ENCODE results near the gene MIEF2.
A peak's percentile ranks its signal among the peaks of the same experiment; 100 is the strongest.

DNA sequence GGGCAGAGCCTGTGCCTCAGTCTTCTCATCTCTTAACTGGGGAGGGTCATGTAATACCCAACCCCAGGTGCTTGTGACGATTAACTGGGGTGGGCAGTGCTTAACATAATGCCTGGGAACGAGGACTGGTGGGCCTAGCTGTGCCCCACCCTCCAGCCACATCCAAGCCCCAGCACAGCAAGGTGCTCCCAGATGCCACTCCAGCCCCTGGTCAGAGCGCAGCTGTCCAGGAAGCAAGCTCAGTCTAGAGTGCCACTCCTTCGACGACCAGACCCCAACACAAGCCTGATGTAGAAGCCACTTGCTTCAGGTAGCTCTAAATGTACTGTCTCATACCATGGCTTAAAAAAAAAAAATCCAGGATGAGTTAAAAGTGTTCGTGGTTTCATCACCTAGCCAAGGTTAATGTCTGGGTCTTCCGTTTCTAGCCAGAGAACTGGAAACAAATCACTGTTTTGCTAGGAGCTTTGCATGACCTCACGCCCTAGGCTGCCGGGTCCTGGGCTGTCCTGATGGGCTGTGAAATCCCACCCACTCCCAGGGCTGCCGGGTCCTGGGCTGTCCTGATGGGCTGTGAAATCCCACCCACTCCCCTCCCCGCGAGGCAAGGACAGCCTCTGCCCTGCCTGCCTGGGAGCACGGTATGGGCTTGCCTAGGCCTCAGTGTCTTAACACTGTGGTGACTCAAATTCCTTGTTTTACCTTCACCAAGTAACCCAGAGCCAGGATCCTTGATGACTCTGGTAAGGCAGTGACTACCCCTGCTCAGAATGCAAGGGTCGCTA lies 7.7 kb downstream of the MIEF2 start:
- TF ChIP-seq SIN3A (IDR thresholded peaks at IDR 0.05; ENCODE audit: borderline replicate concordance, insufficient read depth, low read depth, low read length) (no peak), POLR2AphosphoS5 (IDR thresholded peaks at IDR 0.05; ENCODE audit: low read depth, low read length) (0 out of 2 replicates have a peak, but pooled peaks have one; percentile 14)
- TF ChIP-seq, protein P1, sequence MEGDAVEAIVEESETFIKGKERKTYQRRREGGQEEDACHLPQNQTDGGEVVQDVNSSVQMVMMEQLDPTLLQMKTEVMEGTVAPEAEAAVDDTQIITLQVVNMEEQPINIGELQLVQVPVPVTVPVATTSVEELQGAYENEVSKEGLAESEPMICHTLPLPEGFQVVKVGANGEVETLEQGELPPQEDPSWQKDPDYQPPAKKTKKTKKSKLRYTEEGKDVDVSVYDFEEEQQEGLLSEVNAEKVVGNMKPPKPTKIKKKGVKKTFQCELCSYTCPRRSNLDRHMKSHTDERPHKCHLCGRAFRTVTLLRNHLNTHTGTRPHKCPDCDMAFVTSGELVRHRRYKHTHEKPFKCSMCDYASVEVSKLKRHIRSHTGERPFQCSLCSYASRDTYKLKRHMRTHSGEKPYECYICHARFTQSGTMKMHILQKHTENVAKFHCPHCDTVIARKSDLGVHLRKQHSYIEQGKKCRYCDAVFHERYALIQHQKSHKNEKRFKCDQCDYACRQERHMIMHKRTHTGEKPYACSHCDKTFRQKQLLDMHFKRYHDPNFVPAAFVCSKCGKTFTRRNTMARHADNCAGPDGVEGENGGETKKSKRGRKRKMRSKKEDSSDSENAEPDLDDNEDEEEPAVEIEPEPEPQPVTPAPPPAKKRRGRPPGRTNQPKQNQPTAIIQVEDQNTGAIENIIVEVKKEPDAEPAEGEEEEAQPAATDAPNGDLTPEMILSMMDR (IDR thresholded peaks at IDR 0.05): no peak

Data from Panc1 (cell line).